AG20443 (cell line): ENCODE measurements around the gene PTPN7.
"Not testable (repeated sequence)": the region's sequence is repeated elsewhere in the genome, so short reads cannot be mapped to it uniquely, and the experiment has no call there.

Source experiments
- DNase-seq: peaks from one replicate; pipeline ENCODE4 v3.0.0; 2012; ENCODE audit warnings: low spot score, mixed read lengths

The PTPN7 gene

GRCh38 chr1:202150602-202151001 lies 9.8 kb downstream of the PTPN7 start:
- no peak for DNase-seq

DNA sequence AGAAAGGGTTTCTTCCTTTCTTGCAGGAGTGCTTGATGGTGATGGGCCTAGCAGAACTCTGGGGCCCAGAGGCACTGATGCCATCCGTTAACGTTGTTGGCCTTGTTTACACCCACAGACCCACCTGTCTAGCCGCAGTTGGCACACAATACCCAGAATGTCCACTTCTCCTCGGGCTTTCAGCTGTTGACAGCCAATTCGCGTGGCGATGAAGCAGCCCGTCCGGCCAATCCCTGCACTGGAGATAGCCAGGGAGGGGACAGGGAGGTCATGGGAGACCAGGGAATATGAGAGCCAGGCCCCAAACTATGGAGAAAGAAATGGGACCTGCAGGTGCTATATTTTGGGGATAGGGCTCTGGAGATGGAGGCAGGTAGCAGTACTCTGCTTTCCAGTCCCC lies 10.2 kb downstream of the PTPN7 start:
- no peak for DNase-seq

DNA sequence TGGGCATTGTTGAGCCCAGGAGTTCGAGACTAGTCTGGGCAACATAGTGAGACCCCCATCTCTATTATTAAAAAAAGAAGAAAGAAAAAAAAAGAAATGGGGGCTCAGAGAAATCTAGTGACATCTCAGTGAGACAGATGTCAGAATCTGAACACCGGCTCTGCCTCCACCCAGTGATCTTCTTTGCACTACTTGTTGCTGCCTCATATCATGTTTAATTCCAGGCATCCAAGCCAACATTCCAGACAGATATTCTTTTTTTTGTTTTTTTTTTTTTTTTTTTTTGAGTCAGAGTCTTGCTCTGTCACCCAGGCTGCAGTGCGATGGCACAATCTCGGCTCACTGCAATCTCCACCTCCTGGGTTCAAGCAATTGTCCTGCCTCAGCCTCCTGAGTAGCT lies 10.8 kb downstream of the PTPN7 start:
- peak; percentile 74 for DNase-seq

GRCh38 chr1:202148391-202148790 lies 12.0 kb downstream of the PTPN7 start:
- no peak for DNase-seq

- DNase-seq: no peak
These were observed 13.4 kb downstream of the PTPN7 start for GRCh38 chr1:202146993-202147392.

GRCh38 chr1:202146279-202146678 lies 14.1 kb downstream of the PTPN7 start:
- no peak for DNase-seq

- not testable (repeated sequence) for DNase-seq
These were observed 14.7 kb downstream of the PTPN7 start for GRCh38 chr1:202145744-202146140.

GRCh38 chr1:202145068-202145743 lies 15.2 kb downstream of the PTPN7 start:
- peak; percentile 40 for DNase-seq

DNA sequence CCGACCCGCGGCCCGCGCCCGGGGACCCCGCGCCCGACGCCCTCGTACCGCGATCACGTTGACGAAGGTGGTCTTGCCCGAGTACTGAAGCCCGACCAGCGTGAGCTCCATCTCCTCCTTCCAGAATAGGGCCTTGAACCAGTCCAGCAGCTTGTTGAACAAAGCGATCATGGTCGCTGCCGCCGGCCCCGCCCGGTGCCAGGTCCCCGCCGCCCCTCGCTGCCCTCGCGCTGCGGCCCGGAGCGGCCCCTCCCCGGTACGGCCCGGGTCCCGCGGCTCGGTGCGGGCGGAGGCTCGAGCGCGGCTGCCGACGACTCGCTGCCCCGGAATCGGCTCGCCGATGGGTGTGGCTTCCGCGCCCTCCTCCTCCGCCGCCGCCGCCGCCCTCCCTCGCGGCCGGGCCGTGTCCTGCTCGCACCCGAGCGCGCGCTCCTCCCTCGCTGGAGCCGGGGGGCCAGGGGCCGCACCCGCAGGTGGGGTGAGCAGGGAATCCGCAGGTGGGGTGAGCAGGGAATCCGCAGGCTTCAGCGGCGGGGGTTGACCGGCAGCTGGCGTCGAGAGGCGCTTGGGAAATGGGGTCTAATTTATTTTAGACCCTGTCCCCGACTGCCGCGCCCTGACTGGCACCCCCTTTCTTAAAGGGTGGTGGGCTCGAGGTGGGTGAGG lies 15.9 kb downstream of the PTPN7 start, which contains the start of gene ARL8A:
Gene ARL8A (minus strand): TSS at position 336 of the 666 bp plus-strand sequence. CDS start 165 bp downstream, at position 171.
- DNase-seq: peak; percentile 92

DNA sequence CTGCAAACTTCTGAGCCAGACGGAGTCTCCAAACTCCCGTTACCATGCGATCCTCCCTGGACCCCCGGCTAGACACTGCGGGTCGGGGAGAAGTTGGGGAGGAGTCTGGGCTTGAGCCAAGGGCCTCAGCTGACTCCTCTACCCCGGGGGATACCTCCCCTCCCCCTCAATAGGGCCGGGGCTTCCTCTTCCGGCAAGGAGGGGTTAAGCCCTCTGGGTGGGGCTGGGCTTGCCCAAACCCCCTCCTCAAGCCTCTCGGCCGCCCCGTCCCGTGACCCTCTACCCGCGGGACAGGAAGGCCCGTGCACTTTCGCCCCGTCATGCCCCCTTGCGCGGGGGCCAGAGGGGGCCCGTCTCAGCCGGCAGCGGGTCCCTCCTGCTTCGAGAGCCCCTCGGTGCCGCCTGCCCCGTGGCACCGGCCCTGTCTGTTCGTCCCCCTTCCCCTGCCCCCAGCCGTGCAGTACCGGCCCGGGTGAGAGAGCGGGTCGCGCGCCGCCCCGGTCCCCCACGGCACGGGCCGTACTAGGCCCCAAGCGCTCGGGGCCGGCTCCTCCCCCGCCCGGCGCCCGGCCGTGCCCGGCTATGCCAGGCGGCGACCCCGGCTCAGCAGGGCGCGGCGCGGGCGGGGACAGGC lies 16.5 kb downstream of the PTPN7 start:
- DNase-seq: peak; percentile 72

DNA sequence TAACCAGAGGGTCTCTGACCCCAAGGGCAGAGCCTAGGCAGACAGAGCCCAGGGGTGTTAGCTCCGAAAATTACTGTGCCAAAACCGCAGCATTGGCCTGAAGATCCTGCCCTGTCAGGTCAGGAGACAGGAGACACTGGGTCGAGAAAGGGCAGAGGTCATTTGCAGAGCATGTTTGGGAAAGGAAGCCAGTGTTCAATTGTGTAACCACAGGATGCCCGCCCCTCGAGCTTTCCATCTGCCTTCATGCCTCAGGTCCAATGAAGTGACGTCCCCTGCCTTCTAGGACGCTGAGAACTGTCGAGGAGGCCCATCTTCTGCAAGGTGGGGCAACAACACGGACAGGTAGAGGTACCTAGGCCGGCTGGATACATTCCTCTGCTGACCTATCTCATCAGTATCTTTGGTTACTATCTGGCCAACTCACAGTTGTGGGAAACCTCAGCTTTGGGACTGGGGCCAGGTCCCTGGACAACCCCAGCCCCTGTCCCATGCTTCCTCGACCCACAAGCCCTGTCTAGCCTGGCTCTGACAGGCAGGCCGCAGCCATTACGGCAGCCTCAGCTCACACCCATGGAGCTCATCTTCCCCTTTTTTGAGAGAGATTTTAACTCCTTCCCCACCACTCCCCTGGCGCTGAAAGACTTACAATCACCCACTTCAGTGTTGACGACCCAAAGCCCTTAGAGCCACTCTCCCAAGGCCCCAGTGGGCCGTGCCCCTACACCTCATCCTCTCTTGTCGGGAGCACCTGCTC lies 17.2 kb downstream of the PTPN7 start:
- DNase-seq: peak; percentile 58

GRCh38 chr1:202141468-202141867 lies 18.9 kb downstream of the PTPN7 start:
- DNase-seq: not testable (repeated sequence)

GRCh38 chr1:202140833-202141232 lies 19.6 kb downstream of the PTPN7 start:
- DNase-seq: no peak

DNA sequence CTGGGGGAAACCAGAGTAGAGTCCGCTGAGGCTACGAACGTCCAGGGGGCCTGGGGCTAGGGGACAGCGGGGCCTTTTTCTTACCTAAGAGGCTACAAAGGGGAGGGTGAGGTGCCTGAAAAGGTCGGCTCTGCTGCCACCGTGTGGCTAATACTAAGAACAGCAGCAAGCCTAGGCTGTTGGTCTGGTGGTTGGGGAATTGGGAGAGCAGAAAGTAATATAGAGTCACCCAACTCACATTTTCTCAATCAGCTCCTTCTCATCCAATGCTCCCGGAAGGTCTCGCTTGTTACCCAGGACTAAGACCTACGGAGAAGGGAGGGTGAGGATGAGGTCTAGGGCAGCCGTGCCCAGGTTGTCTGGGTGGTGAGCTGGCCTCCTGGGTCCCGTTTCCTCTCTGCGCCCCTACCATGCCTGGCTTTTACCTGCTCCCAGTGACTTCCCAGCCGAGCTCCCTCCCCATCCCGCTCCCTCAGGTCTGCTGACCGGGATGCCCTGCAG lies 25.1 kb downstream of the PTPN7 start:
- DNase-seq: peak; percentile 92

DNA sequence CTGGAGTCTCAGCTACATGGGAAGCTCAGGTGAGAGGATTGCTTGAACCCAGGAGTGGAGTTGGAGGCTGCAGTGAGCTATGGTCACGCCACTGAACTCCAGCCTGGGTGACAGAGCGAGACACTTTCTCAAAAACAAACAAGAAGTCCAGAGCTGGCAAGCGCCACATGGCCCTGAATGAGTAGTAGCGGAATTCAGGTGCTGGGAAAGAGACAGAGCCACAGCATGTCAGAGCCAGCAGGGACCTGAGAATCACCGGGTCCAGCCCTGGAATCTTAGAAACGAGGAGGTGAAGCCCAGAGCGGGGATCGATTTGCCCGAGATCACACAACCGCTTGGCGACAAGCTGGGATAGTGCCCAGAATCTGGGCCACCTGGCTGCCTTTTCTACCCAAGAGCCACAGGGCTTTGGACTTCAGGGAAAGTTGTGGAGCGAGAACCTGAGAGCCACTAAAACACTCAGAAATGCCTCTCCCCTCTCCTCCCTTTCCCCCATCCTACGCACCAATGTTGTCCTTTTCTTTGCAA lies 25.7 kb downstream of the PTPN7 start:
- no peak for DNase-seq

GRCh38 chr1:202133989-202134388 lies 26.4 kb downstream of the PTPN7 start:
- DNase-seq: no peak

GRCh38 chr1:202133496-202133895 lies 26.9 kb downstream of the PTPN7 start:
- no peak for DNase-seq

- no peak for DNase-seq
These were observed 27.4 kb downstream of the PTPN7 start for GRCh38 chr1:202133001-202133400.

GRCh38 chr1:202131956-202132821 lies 28.2 kb downstream of the PTPN7 start:
- no peak for DNase-seq

DNA sequence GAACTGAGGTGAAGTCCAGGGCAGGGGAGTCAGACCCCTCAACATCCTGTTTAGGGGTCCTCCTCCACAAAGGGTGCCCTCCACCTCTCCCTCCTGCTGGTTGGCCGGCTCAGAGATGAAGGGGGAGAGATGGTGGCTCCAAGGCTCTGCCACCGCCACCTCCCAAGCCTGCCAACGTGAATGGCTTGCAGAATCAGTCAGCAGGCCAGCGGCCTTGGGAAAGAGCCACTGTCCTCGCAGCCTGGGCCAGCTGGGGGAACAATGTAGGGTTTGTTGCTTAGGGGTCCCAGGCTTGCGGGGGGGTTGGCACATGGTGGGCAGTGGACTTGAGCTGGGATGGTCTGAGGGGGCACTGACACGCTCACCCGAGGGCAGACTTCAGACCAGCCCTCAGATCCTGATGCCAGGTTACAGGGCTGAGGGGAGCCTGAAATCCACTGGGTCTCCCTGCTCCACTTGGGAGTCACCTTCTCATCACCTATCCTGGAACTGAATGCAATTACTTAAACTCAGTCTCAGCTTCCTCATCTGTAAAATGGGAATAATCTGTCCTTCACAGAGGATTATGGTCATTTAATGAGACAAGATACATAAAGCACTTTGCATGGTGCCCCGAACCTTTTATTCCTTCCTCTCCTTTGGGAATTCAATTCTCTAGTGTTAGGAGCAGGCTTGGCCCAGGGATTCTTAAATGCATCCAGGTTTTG lies 29.4 kb downstream of the PTPN7 start:
- no peak for DNase-seq
